ENCODE data around the gene JAKMIP3.

DNA sequence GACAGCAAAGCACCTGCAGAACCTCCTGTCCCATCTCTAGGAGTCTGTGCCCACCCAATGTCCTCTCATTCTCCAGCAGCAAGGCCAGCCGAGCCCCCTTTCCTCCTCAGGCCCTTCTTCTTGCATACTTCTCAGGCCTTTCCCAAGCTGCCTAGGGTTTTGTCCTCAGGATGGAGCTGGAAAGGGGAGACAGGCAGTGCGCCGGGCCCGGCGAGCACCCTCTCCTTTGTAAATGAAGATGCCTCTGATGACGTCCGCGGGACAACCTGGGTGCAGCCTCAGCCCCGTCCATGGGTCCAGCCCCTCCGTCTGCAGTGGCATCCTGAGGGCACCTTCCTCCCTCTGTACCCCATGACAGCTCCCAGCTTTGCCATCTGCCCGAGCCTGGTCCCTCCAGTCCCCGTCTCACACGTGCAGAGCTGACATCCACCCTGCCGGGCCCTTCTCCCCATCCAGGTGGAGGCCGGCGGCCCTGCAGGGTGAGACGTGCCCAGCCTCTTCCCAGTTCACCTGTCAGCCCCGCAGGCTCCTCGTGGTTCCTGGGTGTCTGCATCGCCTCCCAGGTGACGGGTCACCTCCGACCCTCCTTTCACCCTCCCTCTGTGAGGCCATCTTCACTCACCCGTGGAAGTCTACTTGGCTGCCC lies 36.4 kb downstream of the JAKMIP3 start:
- TF ChIP-seq, protein P1, sequence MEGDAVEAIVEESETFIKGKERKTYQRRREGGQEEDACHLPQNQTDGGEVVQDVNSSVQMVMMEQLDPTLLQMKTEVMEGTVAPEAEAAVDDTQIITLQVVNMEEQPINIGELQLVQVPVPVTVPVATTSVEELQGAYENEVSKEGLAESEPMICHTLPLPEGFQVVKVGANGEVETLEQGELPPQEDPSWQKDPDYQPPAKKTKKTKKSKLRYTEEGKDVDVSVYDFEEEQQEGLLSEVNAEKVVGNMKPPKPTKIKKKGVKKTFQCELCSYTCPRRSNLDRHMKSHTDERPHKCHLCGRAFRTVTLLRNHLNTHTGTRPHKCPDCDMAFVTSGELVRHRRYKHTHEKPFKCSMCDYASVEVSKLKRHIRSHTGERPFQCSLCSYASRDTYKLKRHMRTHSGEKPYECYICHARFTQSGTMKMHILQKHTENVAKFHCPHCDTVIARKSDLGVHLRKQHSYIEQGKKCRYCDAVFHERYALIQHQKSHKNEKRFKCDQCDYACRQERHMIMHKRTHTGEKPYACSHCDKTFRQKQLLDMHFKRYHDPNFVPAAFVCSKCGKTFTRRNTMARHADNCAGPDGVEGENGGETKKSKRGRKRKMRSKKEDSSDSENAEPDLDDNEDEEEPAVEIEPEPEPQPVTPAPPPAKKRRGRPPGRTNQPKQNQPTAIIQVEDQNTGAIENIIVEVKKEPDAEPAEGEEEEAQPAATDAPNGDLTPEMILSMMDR (IDR thresholded peaks at IDR 0.05) = no peak
- no peak for TF ChIP-seq POLR2A (IDR thresholded peaks at IDR 0.05)
